ENCODE measurements around the gene MATN1.

DNA sequence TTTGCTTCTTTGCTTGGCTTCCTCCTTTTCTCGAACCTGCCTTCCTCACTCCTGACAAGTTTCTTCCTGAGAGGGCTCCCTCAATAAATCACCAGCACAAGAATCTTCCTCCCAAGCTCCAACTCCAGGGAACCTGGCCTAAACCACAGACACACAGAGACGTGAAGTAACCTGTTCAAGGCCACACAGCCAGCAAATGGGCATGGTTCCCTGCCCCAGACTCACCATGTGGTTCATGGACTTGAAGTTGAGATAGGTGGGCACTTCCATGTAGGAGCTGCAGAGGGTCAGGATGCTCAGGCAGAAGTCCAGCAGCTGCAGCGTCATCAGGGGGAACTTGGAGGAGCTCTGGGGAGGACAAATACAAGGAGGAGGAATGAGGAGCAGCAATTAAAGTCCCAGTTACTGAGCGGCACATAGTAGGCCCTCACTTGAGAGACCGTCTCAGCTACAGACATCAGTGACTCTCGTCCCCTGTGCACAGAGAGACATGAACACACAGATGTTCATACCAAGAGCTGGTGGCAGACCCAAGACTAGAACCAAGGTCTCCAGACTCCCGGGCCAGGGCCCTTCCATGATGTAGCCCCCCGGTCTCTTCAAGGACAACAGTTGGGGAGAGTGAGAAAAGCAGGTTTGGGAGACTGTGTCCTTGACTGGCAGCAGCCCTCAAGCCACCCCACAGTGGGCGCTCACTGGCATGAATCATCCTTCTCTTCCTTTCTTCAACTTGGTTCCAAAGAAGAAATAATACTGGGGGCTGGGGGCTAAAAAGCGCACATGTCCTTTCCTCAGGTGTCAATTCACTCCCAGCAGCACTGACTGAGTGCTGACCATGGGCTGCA, 15.6 kb upstream of the MATN1 start:
- TF ChIP-seq POLR2AphosphoS5 (IDR thresholded peaks at IDR 0.05; ENCODE audit: borderline replicate concordance, low read depth, low read length) (no peak), FOXP2 (optimal IDR thresholded peaks at IDR 0.05; ENCODE audit: control extremely low read depth, extremely low read length, insufficient read depth) (no peak), EZH2 (IDR thresholded peaks at IDR 0.05) (no peak)
